Activated CD4-positive, alpha-beta memory T cell treated with anti-CD3 and anti-CD28 coated beads, Interleukin-2, amount 10 ng/mL, durations not matched to agents 7 days and 5 days (primary cell): ENCODE data around the gene ILF3. TPM values are rescaled to one million over a fixed set of nuclear protein-coding genes. Genes with fewer than 3 reads are reported as not detected.
"Not testable (repeated sequence)": the region's sequence is repeated elsewhere in the genome, so short reads cannot be mapped to it uniquely, and the experiment has no call there.

ENCODE experiments used
- CTCF ChIA-PET: fragments of 350-600 bp; sonication (Branson Sonifier 250); formaldehyde crosslinking; loops from one replicate; lab custom pipeline; 2021; ENCODE audit warnings: antibody characterized with exemption, inconsistent platforms; lab: Charles Lee
- POLR2A ChIA-PET: fragments of 350-600 bp; sonication (Branson Sonifier 250); formaldehyde crosslinking; loops from one replicate; lab custom pipeline; 2021; ENCODE audit warnings: antibody characterized with exemption; lab: Charles Lee
- DNase-seq: peaks from one replicate; pipeline ENCODE4 v3.0.0-alpha.2; 2020
- H3K27ac Mint-ChIP-seq: one replicate; pipeline ENCODE4 v1.8.0; 2021; ENCODE audit warnings: mild to moderate bottlenecking, mixed read lengths
- H3K27me3 Mint-ChIP-seq: one replicate; pipeline ENCODE4 v1.8.0; 2021; ENCODE audit warnings: mixed read lengths
- H3K36me3 Mint-ChIP-seq: one replicate; pipeline ENCODE4 v1.8.0; 2021; ENCODE audit warnings: low read depth, mixed read lengths
- H3K4me1 Mint-ChIP-seq: one replicate; pipeline ENCODE4 v1.8.0; 2021; ENCODE audit warnings: mixed read lengths
- H3K4me3 Mint-ChIP-seq: one replicate; pipeline ENCODE4 v1.8.0; 2021; ENCODE audit warnings: mild to moderate bottlenecking, mixed read lengths
- H3K9me3 Mint-ChIP-seq: one replicate; pipeline ENCODE4 v1.8.0; 2021; ENCODE audit warnings: mixed read lengths
- total RNA-seq, 2 experiments: library from RNA; stranded (reverse); gene quantifications; one replicate each; pipeline ENCODE4 v1.2.3, GENCODE V29; 2021

The ILF3 gene
- total RNA-seq, 2 experiments from 2014 or later = 301 to 324 TPM

GRCh38 chr19:10661946-10662345 lies 7.8 kb downstream of the ILF3 start:
- CTCF ChIA-PET = interaction anchor here (1.3 kb wide), 1 partner anchor 81 kb away, joined by 4 read pairs; no protein-coding TSS in a partner anchor
- no peak for DNase-seq
- Mint-ChIP-seq H3K4me1 (peaks cover 56% of the 10 kb centered on the region), H3K27me3 (no peaks in the 10 kb centered on the region), H3K4me3 (no peak overlapping the region), H3K36me3 (peaks cover 29% of the 10 kb centered on the region), H3K9me3 (no peaks in the 10 kb centered on the region), H3K27ac (no peak overlapping the region)
- POLR2A ChIA-PET = interaction anchor here (1.2 to 1.5 kb wide), 2 partner anchors 10 to 39 kb away, joined by 3 to 9 read pairs; partner anchors contain the start of gene QTRT1

- Mint-ChIP-seq H3K4me1 (peaks cover 54% of the 10 kb centered on the region), H3K4me3 (no peak overlapping the region), H3K36me3 (peaks cover 25% of the 10 kb centered on the region), H3K27ac (peak overlapping the region; percentile 48), H3K9me3 (no peaks in the 10 kb centered on the region), H3K27me3 (no peaks in the 10 kb centered on the region)
- POLR2A ChIA-PET = interaction anchor here (0.6 to 1.5 kb wide), 3 partner anchors 10 to 131 kb away, joined by 3 to 9 read pairs (median 4); partner anchors contain the start of gene QTRT1
- CTCF ChIA-PET = interaction anchor here (0.8 to 1.7 kb wide), 2 partner anchors 37 to 81 kb away, joined by 3 to 4 read pairs; no protein-coding TSS in a partner anchor
- no peak for DNase-seq
Observed at GRCh38 chr19:10662384-10663251, 8.5 kb downstream of the ILF3 start.

GRCh38 chr19:10663252-10663563 lies 9.1 kb downstream of the ILF3 start:
- not testable (repeated sequence) for H3K4me3 Mint-ChIP-seq
- POLR2A ChIA-PET = interaction anchor here (1.5 kb wide), 1 partner anchor 11 kb away, joined by 9 read pairs; no protein-coding TSS in a partner anchor

GRCh38 chr19:10667867-10668266 lies 13.7 kb downstream of the ILF3 start:
- no peaks in the 10 kb centered on the region for H3K9me3 Mint-ChIP-seq
- H3K4me1 Mint-ChIP-seq = peaks cover 36% of the 10 kb centered on the region
- ChIA-PET POLR2A (interaction anchor here (1.0 to 1.5 kb wide), 4 partner anchors 12 to 54 kb away, joined by 3 to 5 read pairs (median 4); partner anchors contain the start of gene QTRT1), CTCF (interaction anchor here (1.0 to 1.6 kb wide), 2 partner anchors 23 to 32 kb away, joined by 4 to 5 read pairs; no protein-coding TSS in a partner anchor)
- peak overlapping the region; percentile 47 for H3K27ac Mint-ChIP-seq
- no peaks in the 10 kb centered on the region for H3K27me3 Mint-ChIP-seq
- H3K36me3 Mint-ChIP-seq = peaks cover 32% of the 10 kb centered on the region
- DNase-seq = no peak
- H3K4me3 Mint-ChIP-seq = no peak overlapping the region

More at GRCh38 chr19:10663252-10663563, 9.1 kb downstream of the ILF3 start:
- H3K27ac Mint-ChIP-seq, H3K9me3 Mint-ChIP-seq, DNase-seq, H3K27me3 Mint-ChIP-seq: not testable (repeated sequence)
- H3K36me3 Mint-ChIP-seq = peaks cover 29% of the 10 kb centered on the region
- CTCF ChIA-PET = interaction anchor here (0.8 to 1.7 kb wide), 2 partner anchors 36 to 82 kb away, joined by 3 to 4 read pairs; no protein-coding TSS in a partner anchor
- peaks cover 57% of the 10 kb centered on the region for H3K4me1 Mint-ChIP-seq

GRCh38 chr19:10669246-10669645 lies 15.1 kb downstream of the ILF3 start:
- DNase-seq = no peak
- ChIA-PET POLR2A (no interaction called here), CTCF (no interaction called here)
- Mint-ChIP-seq H3K36me3 (peaks cover 36% of the 10 kb centered on the region), H3K4me1 (peaks cover 31% of the 10 kb centered on the region), H3K4me3 (no peak overlapping the region), H3K27ac (peak overlapping the region; percentile 56), H3K9me3 (no peaks in the 10 kb centered on the region), H3K27me3 (no peaks in the 10 kb centered on the region)

- no peak for DNase-seq
- CTCF ChIA-PET = interaction anchor here (0.6 to 4.1 kb wide), 2 partner anchors 25 to 30 kb away, joined by 3 to 16 read pairs; partner anchors contain the start of gene QTRT1
- peaks cover 44% of the 10 kb centered on the region for H3K36me3 Mint-ChIP-seq
- no peak overlapping the region for H3K27ac Mint-ChIP-seq
- POLR2A ChIA-PET = interaction anchor here (0.8 kb wide), 1 partner anchor 17 kb away, joined by 4 read pairs; no protein-coding TSS in a partner anchor
- H3K9me3 Mint-ChIP-seq = no peaks in the 10 kb centered on the region
- H3K4me3 Mint-ChIP-seq = no peak overlapping the region
- H3K4me1 Mint-ChIP-seq = peaks cover 29% of the 10 kb centered on the region
- no peaks in the 10 kb centered on the region for H3K27me3 Mint-ChIP-seq
Observed at GRCh38 chr19:10670182-10670581, 16.0 kb downstream of the ILF3 start.

GRCh38 chr19:10670876-10671804 lies 17.0 kb downstream of the ILF3 start:
- peaks cover 27% of the 10 kb centered on the region for H3K4me1 Mint-ChIP-seq
- peaks cover 45% of the 10 kb centered on the region for H3K36me3 Mint-ChIP-seq
- H3K4me3 Mint-ChIP-seq = no peak overlapping the region
- H3K27me3 Mint-ChIP-seq = no peaks in the 10 kb centered on the region
- POLR2A ChIA-PET = interaction anchor here (0.5 to 2.2 kb wide), 3 partner anchors 11 to 416 kb away, joined by 3 to 4 read pairs (median 3); no protein-coding TSS in a partner anchor
- H3K27ac Mint-ChIP-seq = no peak overlapping the region
- DNase-seq = no peak
- no peaks in the 10 kb centered on the region for H3K9me3 Mint-ChIP-seq
- CTCF ChIA-PET = interaction anchor here (4.1 kb wide), 1 partner anchor 29 kb away, joined by 16 read pairs; the partner anchor contains the start of gene QTRT1

- H3K9me3 Mint-ChIP-seq, H3K27me3 Mint-ChIP-seq, H3K27ac Mint-ChIP-seq, H3K4me3 Mint-ChIP-seq, DNase-seq: not testable (repeated sequence)
- CTCF ChIA-PET = interaction anchor here (4.1 kb wide), 1 partner anchor 28 kb away, joined by 16 read pairs; the partner anchor contains the start of gene QTRT1
- POLR2A ChIA-PET = interaction anchor here (0.5 to 2.2 kb wide), 4 partner anchors 11 to 415 kb away, joined by 3 to 4 read pairs (median 4); no protein-coding TSS in a partner anchor
- H3K4me1 Mint-ChIP-seq = peaks cover 20% of the 10 kb centered on the region
- H3K36me3 Mint-ChIP-seq = peaks cover 48% of the 10 kb centered on the region
Observed at GRCh38 chr19:10671922-10672321, 17.8 kb downstream of the ILF3 start.

- not testable (repeated sequence) for H3K9me3 Mint-ChIP-seq
- POLR2A ChIA-PET = interaction anchor here (1.4 kb wide), 1 partner anchor 20 kb away, joined by 4 read pairs; no protein-coding TSS in a partner anchor
Observed at GRCh38 chr19:10675214-10675613, 21.1 kb downstream of the ILF3 start.

GRCh38 chr19:10677751-10678150 lies 23.6 kb downstream of the ILF3 start:
- POLR2A ChIA-PET = interaction anchor here (1.2 kb wide), 1 partner anchor 20 kb away, joined by 4 read pairs; no protein-coding TSS in a partner anchor
- DNase-seq = no peak
- CTCF ChIA-PET = interaction anchor here (0.8 kb wide), 1 partner anchor 22 kb away, joined by 3 read pairs; no protein-coding TSS in a partner anchor
- Mint-ChIP-seq H3K27ac (no peak overlapping the region), H3K27me3 (no peaks in the 10 kb centered on the region), H3K4me3 (no peak overlapping the region), H3K36me3 (peaks cover 71% of the 10 kb centered on the region), H3K4me1 (no peaks in the 10 kb centered on the region), H3K9me3 (no peaks in the 10 kb centered on the region)

More at GRCh38 chr19:10675214-10675613, 21.1 kb downstream of the ILF3 start:
- H3K27ac Mint-ChIP-seq, H3K4me1 Mint-ChIP-seq, DNase-seq, H3K4me3 Mint-ChIP-seq, H3K27me3 Mint-ChIP-seq: not testable (repeated sequence)
- CTCF ChIA-PET = interaction anchor here (0.7 to 1.0 kb wide), 2 partner anchors 9 to 94 kb away, joined by 4 to 5 read pairs; no protein-coding TSS in a partner anchor
- H3K36me3 Mint-ChIP-seq = peaks cover 69% of the 10 kb centered on the region

- POLR2A ChIA-PET = interaction anchor here (1.6 kb wide), 1 partner anchor 19 kb away, joined by 4 read pairs; no protein-coding TSS in a partner anchor
- H3K27ac Mint-ChIP-seq = no peak overlapping the region
- CTCF ChIA-PET = interaction anchor here (0.6 to 1.3 kb wide), 2 partner anchors 21 to 34 kb away, joined by 3 read pairs; no protein-coding TSS in a partner anchor
Observed at GRCh38 chr19:10678813-10679212, 24.7 kb downstream of the ILF3 start.

More at GRCh38 chr19:10678813-10679212, 24.7 kb downstream of the ILF3 start:
- H3K4me1 Mint-ChIP-seq = no peaks in the 10 kb centered on the region
- peaks cover 66% of the 10 kb centered on the region for H3K36me3 Mint-ChIP-seq
- no peaks in the 10 kb centered on the region for H3K27me3 Mint-ChIP-seq
- DNase-seq = no peak
- no peak overlapping the region for H3K4me3 Mint-ChIP-seq
- no peaks in the 10 kb centered on the region for H3K9me3 Mint-ChIP-seq
